ENCODE data around the gene FOXM1.

The FOXM1 gene, protein sequence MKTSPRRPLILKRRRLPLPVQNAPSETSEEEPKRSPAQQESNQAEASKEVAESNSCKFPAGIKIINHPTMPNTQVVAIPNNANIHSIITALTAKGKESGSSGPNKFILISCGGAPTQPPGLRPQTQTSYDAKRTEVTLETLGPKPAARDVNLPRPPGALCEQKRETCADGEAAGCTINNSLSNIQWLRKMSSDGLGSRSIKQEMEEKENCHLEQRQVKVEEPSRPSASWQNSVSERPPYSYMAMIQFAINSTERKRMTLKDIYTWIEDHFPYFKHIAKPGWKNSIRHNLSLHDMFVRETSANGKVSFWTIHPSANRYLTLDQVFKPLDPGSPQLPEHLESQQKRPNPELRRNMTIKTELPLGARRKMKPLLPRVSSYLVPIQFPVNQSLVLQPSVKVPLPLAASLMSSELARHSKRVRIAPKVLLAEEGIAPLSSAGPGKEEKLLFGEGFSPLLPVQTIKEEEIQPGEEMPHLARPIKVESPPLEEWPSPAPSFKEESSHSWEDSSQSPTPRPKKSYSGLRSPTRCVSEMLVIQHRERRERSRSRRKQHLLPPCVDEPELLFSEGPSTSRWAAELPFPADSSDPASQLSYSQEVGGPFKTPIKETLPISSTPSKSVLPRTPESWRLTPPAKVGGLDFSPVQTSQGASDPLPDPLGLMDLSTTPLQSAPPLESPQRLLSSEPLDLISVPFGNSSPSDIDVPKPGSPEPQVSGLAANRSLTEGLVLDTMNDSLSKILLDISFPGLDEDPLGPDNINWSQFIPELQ

DNA sequence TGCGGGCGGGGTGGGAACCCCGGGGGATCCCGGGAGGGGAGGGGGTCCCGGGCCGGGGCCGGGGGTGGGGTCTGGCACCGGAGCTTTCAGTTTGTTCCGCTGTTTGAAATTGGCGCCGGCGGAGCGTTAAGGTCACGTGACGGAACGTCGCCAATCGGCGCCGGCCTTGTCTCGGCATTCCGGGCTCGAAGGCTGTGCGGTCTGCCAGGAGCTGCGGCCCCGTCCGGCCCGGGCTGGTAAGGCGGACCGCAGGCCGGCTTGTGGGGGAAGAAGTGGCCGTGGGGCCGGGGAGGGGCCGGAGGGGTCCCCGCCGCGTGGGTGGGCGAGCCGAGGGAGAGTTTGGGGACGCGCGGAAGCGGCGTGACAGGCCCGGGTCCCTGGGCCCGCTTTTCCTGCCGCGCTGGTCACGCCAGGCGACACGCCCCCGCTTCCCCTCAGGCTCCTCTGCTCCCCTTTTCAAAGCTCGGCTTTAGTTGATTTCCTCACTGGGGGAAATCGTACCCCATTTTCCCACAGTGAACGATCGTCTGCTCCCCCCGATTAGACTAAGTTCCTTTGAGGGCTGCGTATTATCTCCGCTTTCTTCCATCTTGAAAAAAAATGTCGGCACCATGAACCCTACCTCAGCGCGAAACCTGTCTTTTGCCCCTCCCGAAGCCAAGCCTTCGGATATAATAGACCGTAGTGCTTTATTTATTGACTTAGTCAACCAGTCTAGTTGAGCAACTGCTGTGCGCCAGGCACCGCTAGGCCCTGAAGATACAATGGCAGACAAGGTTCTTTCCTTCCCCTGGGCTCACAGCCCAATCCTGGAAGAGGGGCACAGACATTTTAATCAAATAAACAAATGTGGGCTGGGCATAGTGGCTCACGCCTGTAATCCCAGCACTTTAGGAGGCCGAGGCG lies at the start of gene FOXM1, which contains the start of gene RHNO1:
Gene FOXM1 (minus strand): TSS at position 128 of the 906 bp plus-strand sequence. CDS start 2,696 bp downstream, outside the sequence.
Gene RHNO1 (plus strand): TSS at position 177 of the 906 bp plus-strand sequence. CDS start 8,144 bp downstream, outside the sequence.
- Histone ChIP-seq H3K9me3 (ENCODE audit: control insufficient read depth, insufficient read depth, low read length) (no peaks in the 10 kb centered on the region), H3K4me1 (ENCODE audit: insufficient read depth, low read length) (peaks cover 5% of the 10 kb centered on the region; the same call in 1 of the 2 replicates), H3K36me3 (ENCODE audit: insufficient read depth, low read length) (peaks cover 22% of the 10 kb centered on the region), H3K9ac (ENCODE audit: low read depth, low read length) (peak within 1 kb of the TSS; percentile 100)

DNA sequence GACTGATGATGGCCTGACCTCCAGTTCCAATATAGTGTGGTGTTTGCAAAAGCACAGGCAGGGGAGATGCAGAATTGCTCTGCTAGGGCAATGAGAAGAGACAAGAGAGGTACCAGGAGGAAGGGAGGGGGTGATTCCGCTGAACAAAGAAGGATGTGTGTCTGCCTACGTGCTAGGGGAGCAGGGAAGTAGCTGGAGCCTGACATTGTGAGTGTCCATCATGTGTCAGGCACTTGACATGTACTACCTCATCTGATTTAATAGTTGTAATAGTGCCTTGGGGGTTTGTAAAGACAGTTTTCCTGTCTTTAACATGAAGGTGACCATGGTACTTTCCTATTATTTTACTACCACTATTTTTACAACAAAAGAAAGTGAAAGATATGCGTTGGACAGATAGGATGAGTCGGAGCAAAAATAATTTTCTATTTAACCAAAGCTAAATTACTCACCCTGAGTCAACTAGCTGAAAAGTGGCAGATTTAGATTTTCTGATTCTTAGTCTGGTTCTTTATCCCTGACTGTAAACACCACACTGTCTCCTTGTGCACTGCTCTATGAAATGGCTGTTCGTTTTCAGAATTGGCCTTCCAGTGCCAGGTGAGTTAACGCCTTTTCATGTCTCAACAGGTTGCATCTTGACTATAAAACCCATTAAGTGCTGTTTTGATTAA lies 48.5 kb upstream of the FOXM1 start:
- Histone ChIP-seq H3K36me3 (ENCODE audit: insufficient read depth, low read length) (peaks cover 9% of the 10 kb centered on the region), H3K4me1 (ENCODE audit: insufficient read depth, low read length) (peaks cover 16% of the 10 kb centered on the region), H3K9me3 (ENCODE audit: control insufficient read depth, insufficient read depth, low read length) (no peaks in the 10 kb centered on the region), H3K9ac (ENCODE audit: low read depth, low read length) (no peak overlapping the region)

DNA sequence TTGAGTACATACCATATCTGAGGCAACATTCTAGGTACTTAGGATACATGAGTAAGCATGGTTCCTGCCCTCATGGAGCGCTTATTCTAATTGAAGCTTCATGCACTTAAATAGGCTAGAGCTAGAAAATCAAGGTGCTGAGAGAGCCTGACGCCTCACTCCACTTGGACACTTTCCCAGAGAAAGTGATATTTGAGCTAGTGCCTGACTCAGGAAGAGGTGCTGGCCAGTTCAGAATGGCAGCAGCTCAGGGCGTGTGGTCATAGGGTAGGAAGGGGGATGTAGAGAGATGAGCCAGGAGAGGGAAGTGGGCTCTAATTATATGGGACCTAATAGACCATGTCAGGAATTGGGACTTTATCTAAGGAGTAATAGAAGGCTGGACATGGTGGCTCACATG lies 47.0 kb upstream of the FOXM1 start:
- peaks cover 9% of the 10 kb centered on the region for H3K36me3 ChIP-seq (ENCODE audit: insufficient read depth, low read length)
- H3K4me1 ChIP-seq (ENCODE audit: insufficient read depth, low read length), result peaks cover 16% of the 10 kb centered on the region
- no peaks in the 10 kb centered on the region for H3K9me3 ChIP-seq (ENCODE audit: control insufficient read depth, insufficient read depth, low read length)
- no peak overlapping the region for H3K9ac ChIP-seq (ENCODE audit: low read depth, low read length)

DNA sequence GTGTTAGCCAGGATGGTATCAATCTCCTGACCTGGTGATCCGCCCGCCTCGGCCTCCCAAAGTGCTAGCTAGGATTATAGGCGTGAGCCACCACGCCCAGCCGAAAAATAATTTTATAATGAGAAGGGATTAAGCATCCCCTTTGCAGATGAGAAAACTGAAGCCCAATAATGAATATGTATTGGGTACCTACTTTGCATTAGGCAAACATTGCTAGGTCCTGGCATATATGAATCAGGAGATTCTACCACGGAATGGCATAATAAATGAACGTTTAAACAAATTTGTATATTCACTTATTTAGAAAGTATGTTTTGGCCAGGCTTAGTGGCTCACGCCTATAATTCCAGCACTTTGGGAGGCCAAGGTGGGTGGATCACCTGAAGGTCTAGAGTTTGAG lies 46.1 kb upstream of the FOXM1 start:
- Histone ChIP-seq H3K9ac (ENCODE audit: low read depth, low read length) (no peak overlapping the region), H3K9me3 (ENCODE audit: control insufficient read depth, insufficient read depth, low read length) (no peaks in the 10 kb centered on the region), H3K4me1 (ENCODE audit: insufficient read depth, low read length) (peaks cover 16% of the 10 kb centered on the region), H3K36me3 (ENCODE audit: insufficient read depth, low read length) (peaks cover 9% of the 10 kb centered on the region)

DNA sequence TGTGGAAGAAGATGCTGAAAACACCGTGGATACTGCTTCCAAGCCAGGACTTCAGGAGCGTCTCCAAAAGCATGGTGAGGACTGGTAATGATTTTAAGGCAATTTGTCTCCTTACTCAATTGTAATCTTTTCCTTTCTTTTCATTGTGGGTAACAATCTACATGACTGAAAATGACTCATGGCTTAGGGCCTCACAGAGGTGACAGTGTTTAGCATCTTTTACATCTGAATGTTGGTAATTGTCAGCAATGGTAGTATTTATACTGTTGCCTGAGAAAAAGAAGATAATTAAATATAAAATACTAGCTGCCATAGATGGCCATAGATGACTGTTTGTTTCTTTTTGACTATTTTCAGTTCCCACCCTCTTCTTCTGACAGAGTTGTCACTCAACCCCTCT lies 45.4 kb upstream of the FOXM1 start:
- peaks cover 9% of the 10 kb centered on the region for H3K36me3 ChIP-seq (ENCODE audit: insufficient read depth, low read length)
- H3K9me3 ChIP-seq (ENCODE audit: control insufficient read depth, insufficient read depth, low read length), result no peaks in the 10 kb centered on the region
- peaks cover 16% of the 10 kb centered on the region for H3K4me1 ChIP-seq (ENCODE audit: insufficient read depth, low read length)
- no peak overlapping the region for H3K9ac ChIP-seq (ENCODE audit: low read depth, low read length)

DNA sequence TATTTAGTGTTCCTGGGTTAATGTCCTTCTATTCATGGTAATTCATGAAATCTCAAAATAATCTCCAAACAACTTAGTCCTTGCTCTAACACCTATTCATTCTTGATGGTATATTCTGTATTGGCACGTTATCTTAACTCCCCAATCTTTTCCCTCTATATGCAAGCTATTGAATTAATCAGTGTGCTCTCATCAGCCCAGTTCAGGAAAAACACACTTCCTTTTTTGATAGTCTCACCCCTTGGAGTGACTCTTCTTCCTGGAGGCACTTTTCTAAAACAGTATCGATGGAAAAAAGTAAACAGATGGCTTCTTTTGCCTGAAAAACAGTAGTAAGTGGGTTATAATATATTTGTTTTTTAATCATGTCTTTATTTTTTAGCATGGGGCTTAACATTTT lies 42.3 kb upstream of the FOXM1 start:
- H3K4me1 ChIP-seq (ENCODE audit: insufficient read depth, low read length), result peaks cover 16% of the 10 kb centered on the region
- peaks cover 8% of the 10 kb centered on the region for H3K36me3 ChIP-seq (ENCODE audit: insufficient read depth, low read length)
- H3K9ac ChIP-seq (ENCODE audit: low read depth, low read length), result no peak overlapping the region
- H3K9me3 ChIP-seq (ENCODE audit: control insufficient read depth, insufficient read depth, low read length), result no peaks in the 10 kb centered on the region

DNA sequence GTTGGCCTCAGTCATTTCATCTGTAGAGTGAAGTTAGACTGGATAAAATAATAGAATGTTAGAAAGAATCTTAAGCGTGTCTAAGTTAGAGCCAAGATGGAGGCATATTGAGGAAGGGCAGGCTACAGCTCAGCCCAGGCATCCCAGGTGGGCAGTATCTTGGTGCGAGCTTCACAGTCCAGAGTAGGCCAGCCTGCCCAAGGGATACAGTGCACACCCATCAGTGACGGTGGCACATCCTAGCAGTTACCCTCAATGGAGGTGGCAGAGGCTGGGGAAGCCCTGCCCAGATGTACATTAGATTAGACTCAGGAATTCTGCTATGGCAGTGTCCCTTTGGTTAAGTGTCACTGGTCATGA lies 35.2 kb upstream of the FOXM1 start:
- Histone ChIP-seq H3K4me1 (ENCODE audit: insufficient read depth, low read length) (peaks cover 12% of the 10 kb centered on the region), H3K9ac (ENCODE audit: low read depth, low read length) (no peak overlapping the region), H3K36me3 (ENCODE audit: insufficient read depth, low read length) (no peaks in the 10 kb centered on the region), H3K9me3 (ENCODE audit: control insufficient read depth, insufficient read depth, low read length) (no peaks in the 10 kb centered on the region)

DNA sequence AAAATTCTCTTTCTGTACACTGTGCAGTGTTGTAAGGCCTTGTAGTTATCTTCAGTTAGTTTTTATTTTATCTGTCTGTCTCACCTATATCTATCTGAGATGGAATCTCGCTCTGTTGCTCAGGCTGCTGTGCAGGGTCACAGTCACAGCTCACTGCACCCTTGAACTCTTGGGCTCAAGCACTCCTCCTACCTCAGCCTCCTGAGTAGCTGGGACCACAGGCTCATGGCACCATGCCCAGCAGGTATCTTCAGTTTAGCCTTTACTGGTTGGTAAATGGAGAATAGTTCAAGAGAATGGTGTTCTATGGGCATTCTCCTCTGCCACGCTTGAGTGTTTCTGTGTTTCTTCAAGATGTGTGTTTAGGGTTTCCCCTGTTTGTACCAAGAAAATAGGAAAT lies 27.3 kb upstream of the FOXM1 start:
- Histone ChIP-seq H3K9ac (ENCODE audit: low read depth, low read length) (no peak overlapping the region), H3K36me3 (ENCODE audit: insufficient read depth, low read length) (no peaks in the 10 kb centered on the region)

DNA sequence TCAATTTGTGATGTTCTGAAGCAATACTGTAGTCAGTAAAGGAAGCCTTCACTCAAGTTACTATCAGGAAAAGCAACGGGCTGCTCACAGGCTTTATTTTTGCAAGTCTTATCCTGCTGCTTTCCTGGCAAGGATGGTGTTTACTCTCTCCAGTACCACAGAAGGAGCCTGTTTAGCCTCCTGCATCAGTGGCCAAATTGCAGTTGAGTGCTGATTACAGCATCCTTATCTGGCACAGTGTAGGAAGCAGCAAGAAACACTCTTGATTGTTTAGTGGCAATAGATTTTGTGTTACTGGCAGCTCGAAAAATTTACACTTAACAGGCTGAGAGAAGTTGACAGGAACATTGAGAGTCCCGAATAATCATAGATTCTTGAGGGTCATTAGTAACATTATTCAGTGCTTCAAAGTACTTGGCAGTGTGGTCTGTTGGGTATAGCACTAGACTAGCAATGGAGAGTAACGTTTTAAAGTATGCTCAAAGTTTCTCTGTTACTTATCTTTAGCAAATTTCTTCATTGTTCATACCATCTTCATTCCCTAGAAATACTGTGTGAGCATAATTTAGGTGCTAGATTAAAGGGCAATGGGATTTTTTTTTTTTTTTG lies 25.4 kb upstream of the FOXM1 start:
- H3K9ac ChIP-seq (ENCODE audit: low read depth, low read length), result no peak overlapping the region
- no peaks in the 10 kb centered on the region for H3K9me3 ChIP-seq (ENCODE audit: control insufficient read depth, insufficient read depth, low read length)
- H3K4me1 ChIP-seq (ENCODE audit: insufficient read depth, low read length), result peaks cover 7% of the 10 kb centered on the region; the same call in 1 of the 2 replicates
- no peaks in the 10 kb centered on the region for H3K36me3 ChIP-seq (ENCODE audit: insufficient read depth, low read length)

More for the DNA sequence above, 27.3 kb upstream of the FOXM1 start:
- H3K4me1 ChIP-seq (ENCODE audit: insufficient read depth, low read length), result peaks cover 10% of the 10 kb centered on the region
- no peaks in the 10 kb centered on the region for H3K9me3 ChIP-seq (ENCODE audit: control insufficient read depth, insufficient read depth, low read length)

DNA sequence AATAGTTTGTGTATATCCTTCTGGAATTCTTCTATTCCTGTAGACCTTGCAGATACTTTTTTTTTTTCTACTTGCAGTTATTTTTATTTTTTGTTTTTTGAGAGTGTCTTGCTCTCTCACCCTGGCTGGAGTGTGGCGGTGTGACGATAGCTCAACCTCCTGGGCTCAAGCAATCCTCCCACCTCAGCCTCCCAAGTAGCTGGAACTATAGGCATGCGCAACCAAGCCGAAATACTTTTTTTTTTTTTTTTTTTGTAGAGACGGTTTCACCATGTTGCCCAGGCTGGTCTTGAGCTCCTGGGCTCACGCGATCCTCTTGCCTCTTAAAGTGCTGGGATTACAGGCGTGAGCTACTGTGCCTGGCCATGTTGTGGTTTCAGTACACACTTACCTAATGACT lies 23.7 kb upstream of the FOXM1 start:
- Histone ChIP-seq H3K4me1 (ENCODE audit: insufficient read depth, low read length) (peaks cover 7% of the 10 kb centered on the region; the same call in 1 of the 2 replicates), H3K9ac (ENCODE audit: low read depth, low read length) (no peak overlapping the region), H3K9me3 (ENCODE audit: control insufficient read depth, insufficient read depth, low read length) (no peaks in the 10 kb centered on the region), H3K36me3 (ENCODE audit: insufficient read depth, low read length) (no peaks in the 10 kb centered on the region)

DNA sequence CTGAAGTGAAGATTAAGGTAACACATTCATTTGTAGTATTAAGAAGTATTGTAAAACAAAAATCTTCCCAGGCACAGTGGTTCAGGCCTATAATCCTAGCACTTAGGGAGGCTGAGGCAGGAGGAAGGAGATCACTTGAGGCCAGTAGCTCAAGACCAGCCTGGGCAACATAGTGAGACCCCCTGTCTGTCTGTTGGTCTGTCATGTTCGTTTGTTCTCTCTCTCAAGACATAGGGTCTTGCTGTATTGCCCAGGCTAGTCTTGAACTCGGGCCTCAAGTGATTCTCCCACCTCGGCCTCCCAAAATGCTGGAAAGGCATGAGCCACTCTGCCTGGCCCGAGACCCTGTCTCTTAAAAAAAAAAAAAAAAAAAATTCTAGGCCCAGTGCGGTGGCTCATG lies 20.4 kb upstream of the FOXM1 start:
- Histone ChIP-seq H3K9me3 (ENCODE audit: control insufficient read depth, insufficient read depth, low read length) (no peaks in the 10 kb centered on the region), H3K36me3 (ENCODE audit: insufficient read depth, low read length) (no peaks in the 10 kb centered on the region), H3K4me1 (ENCODE audit: insufficient read depth, low read length) (peaks cover 10% of the 10 kb centered on the region; the same call in 1 of the 2 replicates), H3K9ac (ENCODE audit: low read depth, low read length) (no peak overlapping the region)

DNA sequence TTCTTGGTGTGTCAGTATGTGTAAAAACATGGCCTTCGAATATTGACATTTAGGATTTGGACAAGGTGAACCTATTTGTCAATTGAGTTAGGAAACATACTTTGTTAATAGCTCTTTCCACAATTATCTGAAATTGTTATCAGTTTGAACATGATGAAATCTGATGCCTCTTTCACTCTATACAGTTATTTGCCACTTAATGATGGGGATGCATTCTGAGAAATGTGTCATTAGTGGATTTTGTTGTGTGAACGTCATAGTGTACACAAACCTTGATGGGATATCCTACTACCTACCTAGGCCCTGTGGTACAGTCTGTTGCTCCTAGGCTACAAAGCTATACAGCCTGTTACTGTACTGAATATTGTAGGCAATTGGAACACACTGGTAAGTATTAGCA lies 18.5 kb upstream of the FOXM1 start:
- peaks cover 3% of the 10 kb centered on the region; the same call in 1 of the 2 replicates for H3K4me1 ChIP-seq (ENCODE audit: insufficient read depth, low read length)
- H3K36me3 ChIP-seq (ENCODE audit: insufficient read depth, low read length), result no peaks in the 10 kb centered on the region
- no peaks in the 10 kb centered on the region for H3K9me3 ChIP-seq (ENCODE audit: control insufficient read depth, insufficient read depth, low read length)
- H3K9ac ChIP-seq (ENCODE audit: low read depth, low read length), result no peak overlapping the region

DNA sequence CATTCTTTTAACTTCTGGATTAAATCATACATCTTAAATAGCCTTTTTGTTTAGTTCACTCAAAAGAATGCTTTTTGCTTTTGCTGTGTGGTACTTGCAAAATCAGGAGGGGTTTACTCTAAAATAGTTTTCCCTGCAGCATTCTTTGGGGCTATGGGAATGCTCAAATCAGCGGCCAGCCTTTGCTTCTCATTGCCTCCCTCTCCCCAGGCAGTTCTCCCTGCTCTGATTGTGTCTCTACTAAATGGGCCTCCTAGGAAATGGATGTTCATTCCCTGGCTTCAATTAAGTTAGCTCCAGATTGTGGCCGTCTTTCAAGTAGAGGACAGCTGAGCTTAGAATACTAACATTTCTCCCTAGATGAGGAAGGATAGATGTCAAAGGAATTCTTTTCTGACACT lies 18.1 kb upstream of the FOXM1 start:
- no peak overlapping the region for H3K9ac ChIP-seq (ENCODE audit: low read depth, low read length)
- H3K9me3 ChIP-seq (ENCODE audit: control insufficient read depth, insufficient read depth, low read length), result no peaks in the 10 kb centered on the region
- peaks cover 3% of the 10 kb centered on the region; the same call in 1 of the 2 replicates for H3K4me1 ChIP-seq (ENCODE audit: insufficient read depth, low read length)
- H3K36me3 ChIP-seq (ENCODE audit: insufficient read depth, low read length), result no peaks in the 10 kb centered on the region

Measured in ES-I3 (cell line).